Nucleus accumbens (tissue), 56 donors: ENCODE data around the gene KDELR3.

Experiments
- DNase-seq, 56 donors: peaks; one replicate each; lab custom pipeline; 2025; lab: John Stamatoyannopoulos, UW

KDELR3 gene

DNA sequence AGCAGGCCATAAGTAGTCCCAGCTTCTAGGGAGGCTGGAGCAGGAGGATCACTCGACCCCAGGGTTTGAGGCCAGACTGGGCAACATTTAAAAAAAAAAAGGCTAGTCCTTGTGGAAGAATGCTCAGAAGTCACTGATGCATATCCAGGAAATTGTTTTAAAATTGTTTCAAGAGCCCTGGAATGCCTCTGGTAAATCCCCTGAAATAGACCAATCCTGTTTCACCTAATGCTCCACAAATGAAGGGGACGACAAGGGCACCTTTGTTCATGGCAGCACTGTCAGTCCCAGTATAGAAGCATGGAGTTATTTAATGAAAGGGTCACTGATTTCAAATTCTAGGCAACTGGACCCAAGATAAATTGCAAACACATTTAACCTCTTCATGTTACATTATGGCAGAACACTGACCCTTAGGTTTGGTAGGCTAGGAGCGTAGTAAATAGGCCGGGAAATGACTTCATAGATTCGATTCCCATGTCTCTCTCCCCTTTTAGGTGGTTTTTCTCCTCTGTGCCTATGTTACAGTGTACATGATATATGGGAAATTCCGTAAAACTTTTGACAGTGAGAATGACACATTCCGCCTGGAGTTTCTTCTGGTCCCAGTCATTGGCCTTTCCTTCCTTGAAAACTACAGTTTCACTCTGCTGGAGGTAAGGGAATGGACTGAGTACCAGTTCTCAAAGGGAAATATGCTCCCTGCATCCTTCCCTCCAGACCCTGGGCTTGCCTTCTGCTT lies 11.4 kb downstream of the KDELR3 start:
- no peak for DNase-seq

GRCh38 chr22:38481162-38481870 lies 13.4 kb downstream of the KDELR3 start:
- no peak for DNase-seq

DNA sequence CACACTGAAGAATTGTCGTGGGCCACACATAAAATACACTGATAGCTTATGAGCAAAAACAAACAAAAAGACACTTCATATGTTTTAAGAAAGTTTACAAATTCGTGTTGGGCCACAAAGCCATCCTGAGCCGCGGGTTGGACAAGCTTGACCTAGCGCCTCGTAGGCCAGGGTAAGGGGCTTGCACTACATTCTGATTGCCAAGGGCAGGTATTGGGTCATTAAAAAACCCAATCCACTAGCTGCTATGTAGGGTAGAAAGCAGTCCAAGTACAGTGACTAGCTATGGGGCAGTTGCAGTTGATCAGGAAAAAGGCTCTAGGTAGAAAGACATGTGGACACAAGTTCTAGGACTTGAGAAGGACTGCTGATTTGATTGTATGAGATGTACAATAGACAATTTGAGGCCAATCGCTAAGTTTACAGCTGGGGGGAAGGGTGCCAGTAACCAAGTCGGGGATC lies 14.0 kb downstream of the KDELR3 start:
- no peak for DNase-seq

- DNase-seq: no peak
These were observed 14.9 kb downstream of the KDELR3 start for GRCh38 chr22:38482662-38483308.

DNA sequence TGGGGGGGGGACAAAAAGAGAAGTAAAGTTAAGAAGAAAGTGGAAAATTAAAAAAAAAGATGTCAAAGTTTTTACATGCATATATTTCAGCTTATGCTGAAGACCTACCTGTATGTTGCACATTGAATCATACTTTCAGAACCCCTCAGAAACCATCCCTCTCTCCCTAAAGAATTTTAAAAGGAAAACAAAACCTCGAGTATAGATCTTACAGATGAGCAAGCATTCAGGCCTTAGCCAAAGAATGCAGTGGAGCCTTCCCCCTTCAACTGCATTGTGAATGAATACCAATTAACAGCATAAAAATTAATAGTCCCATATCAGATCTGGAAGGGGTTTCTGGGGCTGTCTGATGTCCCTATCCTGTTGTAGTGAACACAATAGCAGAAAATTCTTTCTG lies 16.3 kb downstream of the KDELR3 start:
- DNase-seq: no peak

- DNase-seq: no peak
These were observed 17.9 kb downstream of the KDELR3 start for GRCh38 chr22:38485783-38486182.

DNA sequence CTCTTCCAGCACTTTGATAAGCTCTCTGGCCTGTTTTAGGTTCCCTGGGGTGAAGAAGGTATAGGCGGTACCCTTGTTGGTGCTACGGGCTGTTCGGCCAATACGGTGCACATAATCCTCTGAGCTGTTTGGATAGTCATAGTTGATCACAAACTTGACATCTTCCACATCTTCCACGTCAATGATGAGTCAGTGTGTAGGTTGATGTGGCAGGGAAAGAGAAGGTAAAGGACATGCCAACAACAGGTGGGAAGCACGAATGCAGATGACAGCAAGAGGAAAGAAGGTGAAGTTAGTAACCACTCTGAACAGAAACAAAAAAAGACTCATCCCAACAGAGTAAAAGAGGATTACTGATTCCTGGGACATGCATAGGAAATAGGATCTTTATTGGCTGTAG lies 20.1 kb downstream of the KDELR3 start:
- DNase-seq: peak in 6 of 56 donors; percentile 6 to 28 (median 20)

DNA sequence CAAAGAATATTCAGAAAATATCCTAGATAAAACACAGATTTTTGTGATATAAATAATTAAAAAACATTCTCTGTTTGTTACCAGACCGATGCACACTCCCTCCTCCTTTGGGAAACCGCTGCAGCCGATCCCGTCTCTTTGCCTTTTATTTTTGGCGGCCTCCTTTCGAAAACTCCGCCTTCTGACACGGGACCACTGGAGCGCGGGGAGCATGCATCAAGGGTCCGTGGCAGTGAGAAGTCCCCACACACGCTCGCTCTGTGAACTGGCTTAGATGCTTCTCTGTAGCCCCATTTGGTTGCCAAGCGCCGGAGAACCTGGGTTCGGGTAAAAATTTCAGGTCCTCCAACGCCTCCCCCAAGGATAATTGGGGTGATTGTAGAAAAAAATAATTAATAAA lies 21.2 kb downstream of the KDELR3 start:
- DNase-seq: no peak

DNA sequence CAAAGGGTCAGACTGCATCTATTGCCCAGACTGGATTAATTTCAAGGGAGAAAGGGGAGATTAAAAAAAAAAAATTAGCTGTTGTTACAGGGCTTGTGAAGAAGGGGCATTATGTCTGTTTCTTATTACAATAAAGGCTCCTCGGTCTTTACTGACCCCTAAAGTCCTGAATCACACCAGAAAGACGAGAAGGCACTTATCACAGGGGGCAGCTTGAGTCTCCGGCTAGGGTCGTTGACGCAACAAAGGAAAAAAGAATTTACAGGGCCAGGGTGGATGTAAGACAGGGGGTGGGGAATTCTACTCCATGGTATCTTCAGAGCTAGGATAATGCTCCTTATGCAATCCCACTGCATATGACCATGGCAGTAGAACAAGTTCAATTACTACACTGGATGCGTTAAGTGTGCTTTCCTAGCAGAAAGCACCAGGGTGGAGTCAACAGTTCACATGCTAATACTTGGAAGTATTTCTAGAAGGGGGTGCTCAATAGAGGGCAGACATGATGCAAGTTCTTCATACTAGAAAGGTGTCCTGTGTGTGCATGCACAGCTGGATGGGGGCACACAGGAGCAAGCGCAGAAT lies 21.8 kb downstream of the KDELR3 start:
- DNase-seq: no peak

- DNase-seq: no peak
These were observed 22.6 kb downstream of the KDELR3 start for GRCh38 chr22:38490475-38490874.

- DNase-seq: peak in 17 of 56 donors; percentile 5 to 48 (median 18)
These were observed 23.0 kb downstream of the KDELR3 start for GRCh38 chr22:38490915-38491314.

- no peak for DNase-seq
These were observed 23.9 kb downstream of the KDELR3 start for GRCh38 chr22:38491707-38492348.

- DNase-seq: no peak
These were observed 26.6 kb downstream of the KDELR3 start for GRCh38 chr22:38494498-38494897.

GRCh38 chr22:38494939-38495338 lies 27.0 kb downstream of the KDELR3 start:
- no peak for DNase-seq

DNA sequence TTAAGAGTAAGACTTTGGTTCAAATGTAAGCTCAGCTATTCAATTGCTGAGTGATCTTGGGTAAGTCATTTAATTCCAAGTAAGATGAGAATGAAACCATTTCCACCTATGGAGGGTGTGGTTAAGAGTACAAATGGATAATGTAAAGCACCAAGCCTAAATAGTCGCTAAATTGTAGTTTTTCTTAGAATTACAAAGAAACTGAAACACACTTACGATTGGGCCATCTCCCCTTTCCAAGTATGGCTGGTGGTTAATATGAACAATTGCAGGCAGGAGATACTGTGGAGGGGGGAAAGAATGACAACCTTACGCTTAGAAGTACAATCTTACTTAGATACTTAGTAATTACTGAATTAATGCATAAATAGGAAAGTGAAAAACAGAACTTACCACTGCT lies 30.0 kb downstream of the KDELR3 start:
- DNase-seq: no peak

GRCh38 chr22:38501797-38502672 lies 34.1 kb downstream of the KDELR3 start:
- DNase-seq: no peak

DNA sequence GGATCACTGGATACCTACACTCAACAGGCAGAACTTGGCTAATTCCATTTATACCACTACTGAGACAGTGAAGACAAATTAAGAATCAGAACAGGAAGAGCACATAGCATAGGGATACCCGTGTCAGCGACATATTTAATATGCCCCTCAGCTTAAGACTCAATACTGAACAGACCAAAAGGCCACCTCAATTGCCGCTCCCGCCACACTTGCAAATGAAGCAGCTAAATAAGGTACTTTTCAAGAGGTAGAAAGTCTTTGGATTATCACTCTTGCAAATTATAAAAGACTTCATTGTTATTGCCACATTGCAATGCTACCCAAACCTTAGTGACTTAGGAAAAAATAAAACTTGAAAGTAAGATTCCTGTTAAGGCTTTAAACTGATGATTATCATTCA lies 35.1 kb downstream of the KDELR3 start:
- no peak for DNase-seq

DNA sequence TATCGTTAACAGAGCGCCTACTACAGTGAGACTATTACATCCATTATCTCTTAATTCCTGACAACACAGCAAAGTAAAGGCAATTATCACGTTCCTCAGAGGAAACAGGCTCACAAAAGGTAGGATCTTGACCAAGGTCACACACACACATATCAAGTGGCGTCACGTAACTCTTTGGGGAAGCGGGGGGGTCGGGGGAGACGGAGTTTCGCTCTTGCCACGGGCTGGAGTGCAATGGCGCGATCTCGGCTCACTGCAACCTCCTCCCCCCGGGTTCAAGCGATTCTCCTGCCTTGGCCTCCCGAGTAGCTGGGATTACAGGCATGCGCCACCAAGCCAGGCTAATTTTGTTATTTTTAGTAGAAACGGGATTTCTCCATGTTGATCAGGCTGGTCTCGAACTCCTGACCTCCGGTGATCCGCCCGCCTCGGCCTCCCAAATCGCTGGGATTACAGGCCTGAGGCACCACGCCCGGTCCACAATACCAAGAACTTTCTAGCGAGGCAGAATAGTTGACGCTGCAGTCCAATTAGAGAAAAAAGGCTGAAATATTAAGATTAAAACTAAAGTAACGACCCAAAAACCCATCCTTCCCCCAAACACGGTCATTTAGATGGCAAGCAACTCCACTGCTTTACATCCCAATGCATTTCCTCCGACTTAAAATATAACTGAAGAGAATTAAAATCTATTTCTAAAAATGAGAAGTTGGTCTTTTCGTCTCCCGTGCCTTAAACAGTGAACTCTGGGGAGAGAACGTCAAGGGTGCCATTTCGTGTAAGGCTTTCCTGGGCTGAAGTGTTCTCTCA lies 37.0 kb downstream of the KDELR3 start:
- peak in 4 of 56 donors; percentile 1 to 9 (median 6) for DNase-seq
